MM.1S (cell line): ENCODE data around the gene COL26A1.

Experiments used
- EZH2 ChIP-seq: fragments of 300-600 bp; sonication (generic); optimal IDR thresholded peaks from 2 replicates; pipeline ENCODE3; 2017; ENCODE audit warnings: low read depth, mild to moderate bottlenecking, antibody characterized with exemption, low read length, mixed read lengths
- TF ChIP-seq, protein P1 (sequence below): fragments of 300-600 bp; sonication (generic); IDR thresholded peaks from 2 replicates; pipeline ENCODE4 v1.5.1; 2016; ENCODE audit warnings: antibody characterized with exemption, low read length, mixed read lengths

DNA sequence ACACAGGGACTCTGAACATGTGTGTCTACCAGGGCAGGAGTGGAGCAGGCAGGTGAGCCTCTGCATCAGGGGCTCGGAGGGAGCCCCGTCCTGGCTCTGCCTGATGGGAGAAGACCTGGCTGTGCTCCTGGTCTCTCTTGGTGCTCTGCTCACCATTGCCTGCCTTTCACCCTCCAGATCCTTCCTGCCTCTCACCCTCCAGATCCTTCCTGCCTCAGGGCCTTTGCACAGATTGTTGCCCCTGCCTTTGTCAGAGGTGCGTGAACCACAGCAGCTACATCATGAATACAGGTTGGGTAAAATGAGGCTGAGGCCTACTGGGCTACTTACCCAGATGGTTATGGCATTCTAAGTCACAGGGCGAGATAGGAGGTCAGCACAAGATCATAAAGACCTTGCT is 16.6 kb downstream of the COL26A1 start:
- TF ChIP-seq, protein P1, sequence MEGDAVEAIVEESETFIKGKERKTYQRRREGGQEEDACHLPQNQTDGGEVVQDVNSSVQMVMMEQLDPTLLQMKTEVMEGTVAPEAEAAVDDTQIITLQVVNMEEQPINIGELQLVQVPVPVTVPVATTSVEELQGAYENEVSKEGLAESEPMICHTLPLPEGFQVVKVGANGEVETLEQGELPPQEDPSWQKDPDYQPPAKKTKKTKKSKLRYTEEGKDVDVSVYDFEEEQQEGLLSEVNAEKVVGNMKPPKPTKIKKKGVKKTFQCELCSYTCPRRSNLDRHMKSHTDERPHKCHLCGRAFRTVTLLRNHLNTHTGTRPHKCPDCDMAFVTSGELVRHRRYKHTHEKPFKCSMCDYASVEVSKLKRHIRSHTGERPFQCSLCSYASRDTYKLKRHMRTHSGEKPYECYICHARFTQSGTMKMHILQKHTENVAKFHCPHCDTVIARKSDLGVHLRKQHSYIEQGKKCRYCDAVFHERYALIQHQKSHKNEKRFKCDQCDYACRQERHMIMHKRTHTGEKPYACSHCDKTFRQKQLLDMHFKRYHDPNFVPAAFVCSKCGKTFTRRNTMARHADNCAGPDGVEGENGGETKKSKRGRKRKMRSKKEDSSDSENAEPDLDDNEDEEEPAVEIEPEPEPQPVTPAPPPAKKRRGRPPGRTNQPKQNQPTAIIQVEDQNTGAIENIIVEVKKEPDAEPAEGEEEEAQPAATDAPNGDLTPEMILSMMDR: no peak
- no peak for TF ChIP-seq EZH2
